Measurements from ENCODE around the gene PCTP.

PCTP gene

GRCh38 chr17:55825213-55825612, 74.4 kb downstream of the PCTP start:
- DNase-seq (ENCODE audit: low spot score) = no peak
- TF ChIP-seq, protein P1, sequence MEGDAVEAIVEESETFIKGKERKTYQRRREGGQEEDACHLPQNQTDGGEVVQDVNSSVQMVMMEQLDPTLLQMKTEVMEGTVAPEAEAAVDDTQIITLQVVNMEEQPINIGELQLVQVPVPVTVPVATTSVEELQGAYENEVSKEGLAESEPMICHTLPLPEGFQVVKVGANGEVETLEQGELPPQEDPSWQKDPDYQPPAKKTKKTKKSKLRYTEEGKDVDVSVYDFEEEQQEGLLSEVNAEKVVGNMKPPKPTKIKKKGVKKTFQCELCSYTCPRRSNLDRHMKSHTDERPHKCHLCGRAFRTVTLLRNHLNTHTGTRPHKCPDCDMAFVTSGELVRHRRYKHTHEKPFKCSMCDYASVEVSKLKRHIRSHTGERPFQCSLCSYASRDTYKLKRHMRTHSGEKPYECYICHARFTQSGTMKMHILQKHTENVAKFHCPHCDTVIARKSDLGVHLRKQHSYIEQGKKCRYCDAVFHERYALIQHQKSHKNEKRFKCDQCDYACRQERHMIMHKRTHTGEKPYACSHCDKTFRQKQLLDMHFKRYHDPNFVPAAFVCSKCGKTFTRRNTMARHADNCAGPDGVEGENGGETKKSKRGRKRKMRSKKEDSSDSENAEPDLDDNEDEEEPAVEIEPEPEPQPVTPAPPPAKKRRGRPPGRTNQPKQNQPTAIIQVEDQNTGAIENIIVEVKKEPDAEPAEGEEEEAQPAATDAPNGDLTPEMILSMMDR (IDR thresholded peaks at IDR 0.05; ENCODE audit: borderline replicate concordance, control extremely low read depth, extremely low read depth, insufficient read depth, missing control alignments) = no peak
- in situ Hi-C loops (cut with MboI; ENCODE audit: low sequenced_read_pairs, unreplicated experiment) = no loop called here

Measured in GM13976 (cell line).